Nephron (organoid): ENCODE results near the gene PDZD4.

Experiments
- H3K27ac Mint-ChIP-seq, 3 experiments: 2 replicates each; pipeline ENCODE4 v1.8.0; 2020; ENCODE audit warnings: mixed read lengths in 3 of 3, mild to moderate bottlenecking in 2 of 3, moderate library complexity in 1 of 3
- H3K27me3 Mint-ChIP-seq: 2 replicates; pipeline ENCODE4 v1.8.0; 2021; ENCODE audit warnings: low read depth, mild to moderate bottlenecking, moderate library complexity, mixed read lengths
- H3K36me3 Mint-ChIP-seq: 2 replicates; pipeline ENCODE4 v1.8.0; 2020; ENCODE audit warnings: low read depth, mixed read lengths
- H3K4me1 Mint-ChIP-seq: 2 replicates; pipeline ENCODE4 v1.8.0; 2020; ENCODE audit warnings: mixed read lengths
- H3K4me3 Mint-ChIP-seq, 3 experiments: 2 replicates each; pipeline ENCODE4 v1.8.0; 2020; ENCODE audit warnings: mild to moderate bottlenecking in 3 of 3, mixed read lengths in 3 of 3, moderate library complexity in 2 of 3
- H3K9me3 Mint-ChIP-seq: 2 replicates; pipeline ENCODE4 v1.8.0; 2020; ENCODE audit warnings: mixed read lengths
- CTCF ChIP-seq, 3 experiments: fragments of 200-600 bp; sonication (generic); IDR thresholded peaks; one replicate each; pipeline ENCODE4 v1.5.0; 2021; ENCODE audit warnings: antibody characterized with exemption in 3 of 3; ENCODE audit not compliant: unreplicated experiment in 3 of 3

PDZD4 gene

GRCh38 chrX:153766871-153767673 lies 63.3 kb downstream of the PDZD4 start:
- TF ChIP-seq CTCF (IDR thresholded peaks at IDR 0.05; ENCODE audit: unreplicated experiment in 3 of 3), result no peak
- peaks cover 5% of the 10 kb centered on the region for H3K4me1 Mint-ChIP-seq
- H3K9me3 Mint-ChIP-seq, result peaks cover 8% of the 10 kb centered on the region
- H3K36me3 Mint-ChIP-seq, result no peaks in the 10 kb centered on the region
- no peak overlapping the region for H3K4me3 Mint-ChIP-seq
- H3K27me3 Mint-ChIP-seq, result peaks cover 4% of the 10 kb centered on the region
- no peak overlapping the region for H3K27ac Mint-ChIP-seq

- peaks cover 8% of the 10 kb centered on the region for H3K9me3 Mint-ChIP-seq
- peaks cover 4% of the 10 kb centered on the region for H3K27me3 Mint-ChIP-seq
- no peaks in the 10 kb centered on the region for H3K36me3 Mint-ChIP-seq
- peak overlapping the region in 2 of 3 experiments; percentile 55 to 59 for H3K4me3 Mint-ChIP-seq
- H3K27ac Mint-ChIP-seq, result peak overlapping the region; percentile 18 to 34 (median 24)
- TF ChIP-seq CTCF (IDR thresholded peaks at IDR 0.05; ENCODE audit: unreplicated experiment in 3 of 3), result no peak
- peaks cover 5% of the 10 kb centered on the region for H3K4me1 Mint-ChIP-seq
Observed at GRCh38 chrX:153766098-153766817, 64.1 kb downstream of the PDZD4 start.

GRCh38 chrX:153765138-153766079 lies 64.9 kb downstream of the PDZD4 start:
- no peak for TF ChIP-seq CTCF (IDR thresholded peaks at IDR 0.05; ENCODE audit: unreplicated experiment in 3 of 3)
- Mint-ChIP-seq H3K9me3 (peaks cover 8% of the 10 kb centered on the region), H3K27ac (no peak overlapping the region), H3K27me3 (peaks cover 4% of the 10 kb centered on the region), H3K4me3 (no peak overlapping the region), H3K4me1 (peaks cover 5% of the 10 kb centered on the region), H3K36me3 (no peaks in the 10 kb centered on the region)

GRCh38 chrX:153764786-153765137 lies 65.6 kb downstream of the PDZD4 start:
- no peaks in the 10 kb centered on the region for H3K36me3 Mint-ChIP-seq
- TF ChIP-seq CTCF (IDR thresholded peaks at IDR 0.05; ENCODE audit: unreplicated experiment in 3 of 3), result no peak

GRCh38 chrX:153763989-153764755 lies 66.2 kb downstream of the PDZD4 start, which contains the start of gene PLXNB3:
Gene PLXNB3, plus strand, starts transcription at chrX:153764249. Its CDS starts 1,287 bp downstream, at chrX:153765536.
- peak; percentile 70 to 73 (median 70) for TF ChIP-seq CTCF (IDR thresholded peaks at IDR 0.05; ENCODE audit: unreplicated experiment in 3 of 3)

More at GRCh38 chrX:153764786-153765137, 65.6 kb downstream of the PDZD4 start:
- H3K9me3 Mint-ChIP-seq, result peaks cover 8% of the 10 kb centered on the region
- peaks cover 5% of the 10 kb centered on the region for H3K4me1 Mint-ChIP-seq
- H3K27me3 Mint-ChIP-seq, result peaks cover 4% of the 10 kb centered on the region
- H3K4me3 Mint-ChIP-seq, result no peak overlapping the region
- no peak overlapping the region for H3K27ac Mint-ChIP-seq

More at GRCh38 chrX:153763989-153764755, 66.2 kb downstream of the PDZD4 start, which contains the start of gene PLXNB3:
- Mint-ChIP-seq H3K9me3 (peaks cover 8% of the 10 kb centered on the region), H3K4me3 (no peak within 1 kb of the TSS), H3K36me3 (no peaks in the 10 kb centered on the region), H3K27me3 (peaks cover 4% of the 10 kb centered on the region), H3K4me1 (peaks cover 5% of the 10 kb centered on the region), H3K27ac (no peak within 1 kb of the TSS)
